ENCODE results near the gene DARS1.

DNA sequence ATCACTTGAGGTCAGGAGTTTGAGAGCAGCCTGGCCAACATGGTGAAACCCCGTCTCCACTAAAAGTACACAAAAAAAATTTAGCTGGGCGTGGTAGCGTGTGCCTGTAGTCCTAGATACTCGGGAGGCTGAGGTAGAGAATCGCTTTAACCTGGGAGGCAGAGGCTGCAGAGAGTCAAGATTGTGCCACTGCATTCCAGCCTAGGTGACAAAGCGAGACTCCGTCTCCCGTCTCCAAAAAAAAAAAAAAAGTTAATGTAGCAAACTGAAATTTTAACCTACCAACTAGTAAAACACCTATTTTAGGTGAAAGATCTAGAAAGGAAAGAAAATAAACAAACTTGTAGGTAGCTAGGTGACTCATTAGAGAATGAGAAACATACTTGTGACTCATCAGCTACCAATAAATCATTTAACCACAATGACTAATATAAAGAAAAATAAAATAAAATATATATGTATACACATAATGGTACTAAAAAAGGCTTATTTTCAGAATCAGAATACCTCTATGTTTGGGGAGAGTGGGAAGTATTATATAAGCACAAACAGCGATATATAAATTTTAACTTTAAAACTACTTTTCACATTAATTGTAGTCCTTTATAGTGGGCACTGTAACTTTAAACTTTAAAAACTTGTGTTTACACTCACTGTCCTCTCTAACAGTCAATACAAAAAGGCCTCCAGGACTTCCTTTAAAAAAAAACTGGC is 36.6 kb downstream of the DARS1 start:
- TF ChIP-seq CTCF (IDR thresholded peaks at IDR 0.05) (no peak), POLR2A (IDR thresholded peaks at IDR 0.05) (no peak)

All from vagina (tissue), 2 donors.